GM12878 (cell line): ENCODE measurements around the gene PTPRQ. TPM values are rescaled to one million over a fixed set of nuclear protein-coding genes. Genes with fewer than 3 reads are reported as not detected.

Source experiments
- ATAC-seq: fragments of 200-7000 bp; cut with Tn5 transposase; 3 replicates; pipeline ENCODE4 v1.9.1; 2020; ENCODE audit warnings: mild to moderate bottlenecking, moderate library complexity
- BruUV-seq: library from RNA; stranded (reverse); fragments of 400-500 nt; replicated peaks from 2 replicates; lab custom pipeline; 2021; lab: Mats Ljungman, UMichigan
- CTCF ChIA-PET: fragments of 300-600 bp; sonication (Branson Sonifier 250); formaldehyde crosslinking; extraction: SDS; loops from one replicate; lab custom pipeline; 2021; ENCODE audit warnings: inconsistent platforms; lab: Yijun Ruan, JAX
- POLR2A ChIA-PET: fragments of 350-600 bp; formaldehyde crosslinking; extraction: SDS; loops from one replicate; lab custom pipeline; 2021; ENCODE audit warnings: inconsistent platforms; lab: Charles Lee
- RAD21 ChIA-PET: fragments of 300-600 bp; sonication (Branson Sonifier 250); formaldehyde crosslinking; loops from one replicate; lab custom pipeline; 2023; ENCODE audit warnings: antibody characterized with exemption; ENCODE audit not compliant: unreplicated experiment; lab: Charles Lee
- SMC1A ChIA-PET: fragments of 300-600 bp; sonication (Branson Sonifier 250); formaldehyde crosslinking; loops from one replicate; lab custom pipeline; 2023; ENCODE audit not compliant: unreplicated experiment, uncharacterized antibody; lab: Charles Lee
- DNase-seq: peaks from one replicate; pipeline ENCODE4 v3.0.0-alpha.2; 2011; ENCODE audit warnings: low read depth, low spot score
- FAIRE-seq: peaks from 3 replicates; lab custom pipeline; 2011; peaks lifted over from hg19 to GRCh38; lab: Jason Lieb, UNC
- H2AFZ ChIP-seq: 2 replicates; pipeline ENCODE4 v1.6.0; 2011; ENCODE audit warnings: low read depth, low read length, control low read depth; ENCODE audit not compliant: control insufficient read depth
- H3K27ac ChIP-seq: 2 replicates; pipeline ENCODE4 v1.5.1; 2011; ENCODE audit warnings: control low read depth; ENCODE audit not compliant: control insufficient read depth, insufficient read depth
- H3K27me3 ChIP-seq, 2 experiments: replicated peaks in 1 of 2; 2 replicates each; pipeline versions ENCODE4 v1.6.0 to v1.6.1; 2011; ENCODE audit warnings: low read length in 1 of 2; ENCODE audit not compliant: control insufficient read depth in 2 of 2, insufficient read depth in 2 of 2
- H3K36me3 ChIP-seq, 2 experiments: 2 replicates each; pipeline ENCODE4 v1.5.1; 2011; ENCODE audit warnings: low read length in 1 of 2; ENCODE audit not compliant: control insufficient read depth in 2 of 2, insufficient read depth in 2 of 2
- H3K4me1 ChIP-seq: 2 replicates; pipeline ENCODE4 v1.6.1; 2011; ENCODE audit warnings: mild to moderate bottlenecking, low read length, moderate library complexity, mixed read lengths; ENCODE audit not compliant: control insufficient read depth, insufficient read depth
- H3K4me2 ChIP-seq: 2 replicates; pipeline ENCODE4 v1.6.0; 2011; ENCODE audit warnings: control low read depth; ENCODE audit not compliant: control insufficient read depth, insufficient read depth
- H3K4me3 ChIP-seq: fragments of 200-600 bp; sonication (generic); 2 replicates; pipeline ENCODE4 v1.5.1; 2016
- H3K79me2 ChIP-seq: 2 replicates; pipeline ENCODE4 v1.6.0; 2011; ENCODE audit warnings: low read length; ENCODE audit not compliant: control insufficient read depth, insufficient read depth
- H3K9ac ChIP-seq: 2 replicates; pipeline ENCODE4 v1.8.0; 2011; ENCODE audit warnings: low read length, control low read depth, mixed read lengths; ENCODE audit not compliant: control insufficient read depth, insufficient read depth
- H3K9me3 ChIP-seq: replicated peaks from 3 replicates; pipeline ENCODE4 v1.5.1; 2011; ENCODE audit warnings: mild to moderate bottlenecking, low read length; ENCODE audit not compliant: control insufficient read depth, insufficient read depth
- H4K20me1 ChIP-seq: 2 replicates; pipeline ENCODE4 v1.6.0; 2011; ENCODE audit not compliant: control insufficient read depth, insufficient read depth
- ATF7 ChIP-seq: fragments of 450-650 bp; IDR thresholded peaks from 2 replicates; pipeline ENCODE4 v1.6.1; 2016; ENCODE audit warnings: low read depth, mild to moderate bottlenecking
- BCL11A ChIP-seq: IDR thresholded peaks from 2 replicates; pipeline ENCODE4 v1.6.1; 2011; ENCODE audit warnings: low read depth, low read length
- BRCA1 ChIP-seq: IDR thresholded peaks from 2 replicates; pipeline ENCODE4 v1.6.1; 2011; ENCODE audit warnings: low read depth, low read length, improper control_type of control experiment
- ESRRA ChIP-seq: IDR thresholded peaks from 2 replicates; pipeline ENCODE4 v1.6.1; 2012; ENCODE audit warnings: mild to moderate bottlenecking, low read length, improper control_type of control experiment
- GATAD2B ChIP-seq: fragments of 450-650 bp; conservative IDR thresholded peaks from 2 replicates; pipeline ENCODE4 v1.6.1; 2017; ENCODE audit warnings: low read depth, mild to moderate bottlenecking, moderate library complexity
- MYB ChIP-seq: fragments of 150-350 bp; IDR thresholded peaks from 2 replicates; pipeline ENCODE4 v1.6.1; 2014; ENCODE audit warnings: mild to moderate bottlenecking, low read depth, low read length, borderline replicate concordance
- NFIC ChIP-seq: IDR thresholded peaks from 2 replicates; pipeline ENCODE4 v1.6.1; 2012; ENCODE audit warnings: low read depth, mild to moderate bottlenecking, inconsistent platforms, low read length, moderate library complexity
- NFXL1 ChIP-seq: fragments of 450-650 bp; IDR thresholded peaks from 2 replicates; pipeline ENCODE4 v1.6.1; 2017; ENCODE audit warnings: antibody characterized with exemption, mild to moderate bottlenecking, borderline replicate concordance
- NR2C1 ChIP-seq: fragments of 450-650 bp; IDR thresholded peaks from 2 replicates; pipeline ENCODE4 v1.6.1; 2017; ENCODE audit warnings: antibody characterized with exemption, mild to moderate bottlenecking, moderate library complexity
- NRF1 ChIP-seq: conservative IDR thresholded peaks from 2 replicates; pipeline ENCODE4 v1.6.1; 2011; ENCODE audit warnings: mild to moderate bottlenecking, low read depth, low read length, improper control_type of control experiment
- POLR2A ChIP-seq: IDR thresholded peaks from 2 replicates; pipeline ENCODE4 v1.6.1; 2011; ENCODE audit warnings: low read depth, mild to moderate bottlenecking, low read length
- RAD51 ChIP-seq: fragments of 450-650 bp; IDR thresholded peaks from 2 replicates; pipeline ENCODE4 v1.6.1; 2016; ENCODE audit warnings: moderate library complexity, mild to moderate bottlenecking, inconsistent platforms
- RCOR1 ChIP-seq: conservative IDR thresholded peaks from 2 replicates; pipeline ENCODE4 v1.6.1; 2012; ENCODE audit warnings: low read depth, low read length, improper control_type of control experiment
- USF1 ChIP-seq: IDR thresholded peaks from 2 replicates; pipeline ENCODE4 v1.6.1; 2011; ENCODE audit warnings: borderline replicate concordance, low read depth, mild to moderate bottlenecking, moderate library complexity, mixed read lengths, low read length; ENCODE audit not compliant: insufficient read depth; ENCODE audit errors: extremely low read length
- ZZZ3 ChIP-seq: IDR thresholded peaks from 2 replicates; pipeline ENCODE4 v1.6.1; 2011; ENCODE audit warnings: low read depth; ENCODE audit not compliant: control insufficient read depth, insufficient read length
- WGBS: methylation state at CpG from one replicate; pipeline ENCODE4 v1.1.6; 2016; ENCODE audit warnings: low lambda C conversion rate; ENCODE audit not compliant: insufficient replicate concordance, insufficient coverage; ENCODE audit errors: missing lambda C conversion rate; 5-methylcytosine and 5-hydroxymethylcytosine counted together
- in situ Hi-C: fragments of 300-500 bp; cut with MboI; formaldehyde crosslinking; loops from 9 replicates; pipeline ENCODE4 v1.14.3; 2018; ENCODE audit warnings: mixed read lengths
- intact Hi-C: fragments of 100-400 bp; cut with micrococcal nuclease; formaldehyde crosslinking; loops from one replicate; pipeline ENCODE4 v1.14.2; 2022; ENCODE audit not compliant: unreplicated experiment
- polyA plus RNA-seq, 11 experiments: library from polyadenylated mRNA; depleted of rRNA in 4 of 11; unstranded in 6 of 11; stranded (reverse) in 5 of 11; fragments of >200 nt; fragmentation: Nextera tagmentation in 4 of 11; fragmentation: Illumina TruSeq in 1 of 11; extraction: Ambion mirVana in 4 of 11; extraction: Trizol in 1 of 11; gene quantifications; 1 replicate in 1 of 11; 2 replicates in 10 of 11; pipeline versions ENCODE4 v1.2.1 to v1.2.3, GENCODE V29; 2011 to 2016; ENCODE audit warnings: inconsistent platforms in 2 of 11, missing spikeins in 2 of 11, low read depth in 1 of 11
- total RNA-seq, 4 experiments: library from RNA; depleted of rRNA in 3 of 4; stranded (reverse); fragments of >200 nt in 3 of 4; fragmentation: Illumina TruSeq in 1 of 4; extraction: Trizol in 1 of 4; gene quantifications; 2 replicates each; pipeline versions ENCODE4 v1.2.1 to v1.2.3, GENCODE V29; 2013 to 2021

Gene PTPRQ
- total and polyA plus RNA-seq, 10 of the 15 experiments (the other 5 are each of a cell fraction or from before 2014, with no cell fraction given): 0.01 TPM; not detected in 9

DNA sequence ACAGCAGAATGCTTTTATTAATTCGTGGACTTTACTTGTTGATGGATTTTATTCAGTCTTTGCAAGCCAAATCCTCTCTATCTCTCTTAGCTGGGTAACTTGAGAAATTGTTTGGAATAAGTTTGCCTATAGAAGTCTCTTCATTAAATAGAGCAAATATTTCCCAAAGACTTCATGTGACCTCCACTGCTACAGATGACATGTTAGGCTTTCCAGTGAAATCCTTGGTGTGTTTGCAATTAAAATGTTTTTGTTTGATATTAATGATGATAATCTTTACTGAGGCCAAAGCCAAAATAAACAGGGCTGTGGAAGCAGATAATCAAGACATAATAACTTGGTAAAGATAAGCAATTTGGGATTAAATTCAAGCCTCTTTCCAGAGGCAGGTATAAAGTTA lies 267.8 kb downstream of the PTPRQ start:
- in situ Hi-C loops: no loop called here
- no peak overlapping the region for H3K27ac ChIP-seq
- H3K4me1 ChIP-seq: no peaks in the 10 kb centered on the region
- H3K27me3 ChIP-seq: peaks cover 11 to 25% of the 10 kb centered on the region in 2 experiments
- ChIA-PET CTCF (interaction anchor here (1.0 to 2.3 kb wide), 4 partner anchors 9 to 239 kb away, joined by 3 to 10 read pairs (median 6); no protein-coding TSS in a partner anchor), POLR2A (no interaction called here), RAD21 (no interaction called here), SMC1A (interaction anchor here (1.0 to 1.4 kb wide), 2 partner anchors 8 to 14 kb away, joined by 3 to 4 read pairs; no protein-coding TSS in a partner anchor)
- no peak overlapping the region for H3K4me3 ChIP-seq
- H3K9ac ChIP-seq: no peak overlapping the region
- FAIRE-seq: no peak
- DNase-seq: no peak
- no peaks in the 10 kb centered on the region for H4K20me1 ChIP-seq
- H3K9me3 ChIP-seq: no peaks in the 10 kb centered on the region
- intact Hi-C loops: loop anchor here (5.0 kb wide), 1 partner anchor 240 kb away; no protein-coding TSS in a partner anchor
- H3K36me3 ChIP-seq: no peaks in the 10 kb centered on the region
- no peaks in the 10 kb centered on the region for H3K79me2 ChIP-seq
- 0% methylated on average over 1 of the region's 1 CpG for WGBS
- no peak for ATAC-seq
- H2AFZ ChIP-seq: no peak overlapping the region
- no TSS peak for BruUV-seq
- TF ChIP-seq ESRRA (no peak), POLR2A (no peak), NRF1 (no peak), NFXL1 (no peak), ATF7 (no peak), RAD51 (no peak), ZZZ3 (no peak), NR2C1 (no peak), USF1 (no peak), BCL11A (no peak), NFIC (no peak), BRCA1 (no peak), GATAD2B (no peak), MYB (no peak), RCOR1 (no peak)
- H3K4me2 ChIP-seq: no peak overlapping the region
